C4-2B (cell line): ENCODE data around the gene BTLA.

Experiments
- ZFX ChIP-seq: fragments of 450-650 bp; IDR thresholded peaks from 2 replicates; pipeline ENCODE4 v1.6.1; 2017
- TF ChIP-seq, protein P1 (sequence below): fragments of 450-650 bp; conservative IDR thresholded peaks from 2 replicates; pipeline ENCODE4 v1.5.1; 2017; ENCODE audit warnings: mild to moderate bottlenecking

DNA sequence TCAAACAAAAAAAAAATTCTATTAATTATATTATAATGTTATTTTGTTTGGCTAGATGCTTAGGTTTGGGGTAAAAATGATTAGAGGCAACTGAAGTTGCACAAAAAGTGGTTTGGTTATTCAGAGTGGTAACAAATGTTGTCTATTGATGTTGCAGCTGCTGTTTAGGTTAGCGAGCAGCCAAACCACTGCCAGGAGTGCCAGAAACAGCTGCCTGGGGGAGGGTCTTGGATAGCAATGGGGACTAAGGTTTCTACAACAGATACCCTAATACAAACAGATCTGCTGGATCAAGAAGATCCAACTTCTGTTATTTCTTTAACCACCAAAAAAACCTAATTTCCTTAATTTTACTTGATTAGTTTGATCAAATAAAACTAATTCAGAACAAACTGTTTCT, 26.6 kb downstream of the BTLA start:
- TF ChIP-seq, protein P1, sequence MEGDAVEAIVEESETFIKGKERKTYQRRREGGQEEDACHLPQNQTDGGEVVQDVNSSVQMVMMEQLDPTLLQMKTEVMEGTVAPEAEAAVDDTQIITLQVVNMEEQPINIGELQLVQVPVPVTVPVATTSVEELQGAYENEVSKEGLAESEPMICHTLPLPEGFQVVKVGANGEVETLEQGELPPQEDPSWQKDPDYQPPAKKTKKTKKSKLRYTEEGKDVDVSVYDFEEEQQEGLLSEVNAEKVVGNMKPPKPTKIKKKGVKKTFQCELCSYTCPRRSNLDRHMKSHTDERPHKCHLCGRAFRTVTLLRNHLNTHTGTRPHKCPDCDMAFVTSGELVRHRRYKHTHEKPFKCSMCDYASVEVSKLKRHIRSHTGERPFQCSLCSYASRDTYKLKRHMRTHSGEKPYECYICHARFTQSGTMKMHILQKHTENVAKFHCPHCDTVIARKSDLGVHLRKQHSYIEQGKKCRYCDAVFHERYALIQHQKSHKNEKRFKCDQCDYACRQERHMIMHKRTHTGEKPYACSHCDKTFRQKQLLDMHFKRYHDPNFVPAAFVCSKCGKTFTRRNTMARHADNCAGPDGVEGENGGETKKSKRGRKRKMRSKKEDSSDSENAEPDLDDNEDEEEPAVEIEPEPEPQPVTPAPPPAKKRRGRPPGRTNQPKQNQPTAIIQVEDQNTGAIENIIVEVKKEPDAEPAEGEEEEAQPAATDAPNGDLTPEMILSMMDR: no peak
- no peak for TF ChIP-seq ZFX
